ENCODE measurements around the gene FHOD3. TPM values are rescaled to one million over a fixed set of nuclear protein-coding genes. Genes with fewer than 3 reads are reported as not detected.

The FHOD3 gene
- total RNA-seq, 1 donor from 2014 or later = 2.5 TPM

DNA sequence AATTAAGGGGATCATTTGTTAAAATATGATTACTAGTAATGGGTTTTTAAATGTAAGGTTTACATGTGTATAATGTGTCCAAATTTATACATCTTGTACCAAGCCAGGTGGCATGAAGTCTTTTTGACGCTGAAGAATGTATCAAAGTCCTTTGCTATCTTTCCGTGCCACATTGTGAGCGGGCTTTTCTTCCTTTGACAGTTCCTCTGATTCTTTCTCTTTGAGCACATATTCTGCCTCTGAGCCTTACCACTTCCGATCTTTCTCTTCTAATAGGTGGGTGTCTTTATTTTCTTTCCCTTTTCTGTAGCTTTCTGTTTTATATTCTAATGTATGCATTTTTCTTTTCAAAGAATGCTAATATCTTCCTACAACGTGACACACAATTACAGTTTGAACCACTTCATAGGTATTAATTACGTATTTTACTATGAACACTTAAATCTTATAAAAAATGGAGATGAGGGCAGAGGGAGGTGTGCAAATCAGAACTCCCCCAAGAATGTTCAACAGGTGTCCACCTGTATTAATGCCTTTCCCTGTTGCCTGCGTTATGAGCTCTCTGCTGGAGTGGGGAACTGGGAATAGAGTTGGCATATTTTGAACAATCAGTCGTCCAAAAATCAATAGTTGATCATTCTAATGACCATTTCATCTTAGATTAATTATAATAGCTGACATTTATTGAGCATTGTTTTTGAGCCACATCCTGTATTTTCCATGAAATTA, 355.8 kb downstream of the FHOD3 start:
- DNase-seq = no peak
- no peaks in the 10 kb centered on the region for H3K4me1 ChIP-seq
- no peaks in the 10 kb centered on the region for H3K27me3 ChIP-seq (ENCODE audit: low read depth)
- H3K4me3 ChIP-seq = no peak overlapping the region
- TF ChIP-seq, protein P1, sequence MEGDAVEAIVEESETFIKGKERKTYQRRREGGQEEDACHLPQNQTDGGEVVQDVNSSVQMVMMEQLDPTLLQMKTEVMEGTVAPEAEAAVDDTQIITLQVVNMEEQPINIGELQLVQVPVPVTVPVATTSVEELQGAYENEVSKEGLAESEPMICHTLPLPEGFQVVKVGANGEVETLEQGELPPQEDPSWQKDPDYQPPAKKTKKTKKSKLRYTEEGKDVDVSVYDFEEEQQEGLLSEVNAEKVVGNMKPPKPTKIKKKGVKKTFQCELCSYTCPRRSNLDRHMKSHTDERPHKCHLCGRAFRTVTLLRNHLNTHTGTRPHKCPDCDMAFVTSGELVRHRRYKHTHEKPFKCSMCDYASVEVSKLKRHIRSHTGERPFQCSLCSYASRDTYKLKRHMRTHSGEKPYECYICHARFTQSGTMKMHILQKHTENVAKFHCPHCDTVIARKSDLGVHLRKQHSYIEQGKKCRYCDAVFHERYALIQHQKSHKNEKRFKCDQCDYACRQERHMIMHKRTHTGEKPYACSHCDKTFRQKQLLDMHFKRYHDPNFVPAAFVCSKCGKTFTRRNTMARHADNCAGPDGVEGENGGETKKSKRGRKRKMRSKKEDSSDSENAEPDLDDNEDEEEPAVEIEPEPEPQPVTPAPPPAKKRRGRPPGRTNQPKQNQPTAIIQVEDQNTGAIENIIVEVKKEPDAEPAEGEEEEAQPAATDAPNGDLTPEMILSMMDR (IDR thresholded peaks at IDR 0.05) = no peak
- no peak overlapping the region for H3K27ac ChIP-seq
- ATAC-seq = no peak
- no peaks in the 10 kb centered on the region for H3K9me3 ChIP-seq
- intact Hi-C loops (cut with DNase I) = no loop called here
- H3K36me3 ChIP-seq = no peaks in the 10 kb centered on the region

DNA sequence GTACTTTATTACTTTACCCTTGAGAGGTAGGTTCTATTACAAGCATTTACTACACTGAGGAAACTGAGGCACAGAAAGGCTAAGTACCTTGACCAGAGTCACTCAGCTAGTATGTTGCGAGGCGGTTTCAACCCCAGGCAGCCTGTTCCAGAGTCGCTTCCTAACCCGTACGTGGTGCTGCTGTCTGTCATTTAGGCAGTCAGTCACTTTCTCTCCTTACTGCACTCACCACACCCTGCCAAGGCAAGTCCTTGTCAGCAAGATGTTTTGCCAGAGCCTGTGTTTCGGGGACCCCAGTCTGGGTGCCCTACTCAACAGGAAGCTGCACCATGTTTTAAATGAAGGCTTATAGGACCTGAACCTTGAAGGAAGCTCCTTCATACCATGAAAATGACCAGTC, 356.4 kb downstream of the FHOD3 start:
- intact Hi-C loops (cut with DNase I) = no loop called here
- no peak for ATAC-seq
- no peaks in the 10 kb centered on the region for H3K4me1 ChIP-seq
- no peak for DNase-seq
- H3K4me3 ChIP-seq = no peak overlapping the region
- no peaks in the 10 kb centered on the region for H3K27me3 ChIP-seq (ENCODE audit: low read depth)
- no peaks in the 10 kb centered on the region for H3K36me3 ChIP-seq
- no peak overlapping the region for H3K27ac ChIP-seq
- TF ChIP-seq, protein P1 (IDR thresholded peaks at IDR 0.05) = no peak
- no peaks in the 10 kb centered on the region for H3K9me3 ChIP-seq

DNA sequence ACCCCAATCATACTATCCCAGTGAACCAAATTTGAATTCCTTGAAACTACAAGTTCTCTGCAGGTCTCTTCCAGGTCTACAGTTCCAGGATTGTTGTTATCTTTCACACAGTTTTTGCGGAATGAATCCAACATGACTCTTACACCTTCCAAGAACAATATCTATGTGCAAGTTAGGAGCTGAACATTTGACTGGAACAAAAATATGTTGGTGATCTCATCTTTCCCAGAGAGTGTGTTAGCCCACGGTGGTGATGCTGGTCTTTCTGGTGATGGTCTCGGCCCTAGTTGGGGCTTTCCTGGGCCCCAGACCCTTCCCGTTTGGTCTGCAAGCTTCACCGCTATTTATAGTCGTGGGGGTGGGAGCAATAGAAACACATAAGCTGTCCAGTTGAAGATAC, 357.6 kb downstream of the FHOD3 start:
- H3K27ac ChIP-seq = no peak overlapping the region
- TF ChIP-seq, protein P1 (IDR thresholded peaks at IDR 0.05) = no peak
- no peaks in the 10 kb centered on the region for H3K36me3 ChIP-seq
- H3K9me3 ChIP-seq = no peaks in the 10 kb centered on the region
- DNase-seq (no peak), ATAC-seq (no peak)
- intact Hi-C loops (cut with DNase I) = no loop called here
- H3K27me3 ChIP-seq (ENCODE audit: low read depth) = no peaks in the 10 kb centered on the region
- no peak overlapping the region for H3K4me3 ChIP-seq
- H3K4me1 ChIP-seq = no peaks in the 10 kb centered on the region

DNA sequence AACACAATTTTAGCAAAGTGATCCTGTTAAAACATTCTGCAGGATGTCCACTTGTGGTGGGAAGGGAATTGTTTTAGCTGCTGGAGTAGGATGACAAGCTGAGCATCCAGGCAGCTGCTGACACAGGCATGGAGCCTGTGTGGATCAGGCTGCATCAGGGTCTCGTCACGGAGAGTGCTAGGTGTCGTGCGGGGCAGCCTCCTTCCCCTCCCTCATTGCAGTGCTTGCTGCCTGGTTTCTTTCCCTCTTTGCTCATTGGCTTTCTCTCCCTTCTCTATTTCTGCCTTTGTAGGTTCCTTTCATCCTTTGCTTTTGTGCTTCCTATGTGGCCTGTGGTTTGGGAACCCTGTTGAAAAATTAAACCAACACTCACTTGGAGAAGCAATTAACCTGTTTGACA, 358.4 kb downstream of the FHOD3 start:
- Histone ChIP-seq H3K4me3 (no peak overlapping the region), H3K9me3 (no peaks in the 10 kb centered on the region), H3K36me3 (no peaks in the 10 kb centered on the region), H3K27me3 (ENCODE audit: low read depth) (no peaks in the 10 kb centered on the region), H3K4me1 (no peaks in the 10 kb centered on the region), H3K27ac (no peak overlapping the region)
- TF ChIP-seq, protein P1 (IDR thresholded peaks at IDR 0.05) = no peak
- DNase-seq (no peak), ATAC-seq (no peak)
- intact Hi-C loops (cut with DNase I) = no loop called here

DNA sequence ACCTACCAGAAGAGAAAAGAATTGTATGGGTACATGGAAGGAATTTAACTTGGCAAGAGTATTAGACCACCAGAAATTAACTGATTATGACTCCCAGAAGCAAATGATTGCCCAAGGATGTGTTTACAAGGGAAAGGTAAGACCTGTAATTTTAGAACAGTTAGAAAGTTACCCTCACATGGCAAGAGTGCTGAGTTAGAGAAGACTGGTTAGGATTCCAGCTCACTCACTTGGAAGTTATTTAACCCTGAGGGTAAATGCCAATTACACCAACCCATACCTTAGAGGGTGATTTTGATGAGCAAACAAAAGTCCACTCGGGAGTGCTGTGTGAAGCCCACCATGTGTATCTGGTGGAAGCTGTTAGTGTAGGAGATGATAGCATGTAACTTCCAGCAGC, 361.1 kb downstream of the FHOD3 start:
- no peak for DNase-seq
- Histone ChIP-seq H3K4me3 (no peak overlapping the region), H3K27ac (no peak overlapping the region), H3K27me3 (ENCODE audit: low read depth) (no peaks in the 10 kb centered on the region), H3K9me3 (no peaks in the 10 kb centered on the region), H3K36me3 (no peaks in the 10 kb centered on the region), H3K4me1 (no peaks in the 10 kb centered on the region)
- intact Hi-C loops (cut with DNase I) = no loop called here
- TF ChIP-seq, protein P1 (IDR thresholded peaks at IDR 0.05) = no peak
- ATAC-seq = no peak

Data from lower lobe of right lung (tissue), 2 donors.